Hepatocyte (in vitro differentiated cells): ENCODE results near the gene TMIGD3.

ENCODE experiments used
- EZH2 ChIP-seq: fragments of 200-600 bp; sonication (generic); IDR thresholded peaks from 2 replicates; pipeline ENCODE4 v1.6.1; 2016; ENCODE audit warnings: antibody characterized with exemption, mild to moderate bottlenecking, borderline replicate concordance
- EZH2phosphoT487 ChIP-seq: fragments of 200-600 bp; sonication (generic); IDR thresholded peaks from one replicate; pipeline ENCODE4 v1.6.1; 2018; ENCODE audit warnings: antibody characterized with exemption, mild to moderate bottlenecking, low read depth, moderate library complexity; ENCODE audit not compliant: unreplicated experiment, severe bottlenecking
- TF ChIP-seq, protein P1 (sequence below): fragments of 200-600 bp; sonication (generic); IDR thresholded peaks from 2 replicates; pipeline ENCODE4 v1.5.1; 2016; ENCODE audit warnings: antibody characterized with exemption, mild to moderate bottlenecking; ENCODE audit not compliant: poor library complexity

- TF ChIP-seq, protein P1, sequence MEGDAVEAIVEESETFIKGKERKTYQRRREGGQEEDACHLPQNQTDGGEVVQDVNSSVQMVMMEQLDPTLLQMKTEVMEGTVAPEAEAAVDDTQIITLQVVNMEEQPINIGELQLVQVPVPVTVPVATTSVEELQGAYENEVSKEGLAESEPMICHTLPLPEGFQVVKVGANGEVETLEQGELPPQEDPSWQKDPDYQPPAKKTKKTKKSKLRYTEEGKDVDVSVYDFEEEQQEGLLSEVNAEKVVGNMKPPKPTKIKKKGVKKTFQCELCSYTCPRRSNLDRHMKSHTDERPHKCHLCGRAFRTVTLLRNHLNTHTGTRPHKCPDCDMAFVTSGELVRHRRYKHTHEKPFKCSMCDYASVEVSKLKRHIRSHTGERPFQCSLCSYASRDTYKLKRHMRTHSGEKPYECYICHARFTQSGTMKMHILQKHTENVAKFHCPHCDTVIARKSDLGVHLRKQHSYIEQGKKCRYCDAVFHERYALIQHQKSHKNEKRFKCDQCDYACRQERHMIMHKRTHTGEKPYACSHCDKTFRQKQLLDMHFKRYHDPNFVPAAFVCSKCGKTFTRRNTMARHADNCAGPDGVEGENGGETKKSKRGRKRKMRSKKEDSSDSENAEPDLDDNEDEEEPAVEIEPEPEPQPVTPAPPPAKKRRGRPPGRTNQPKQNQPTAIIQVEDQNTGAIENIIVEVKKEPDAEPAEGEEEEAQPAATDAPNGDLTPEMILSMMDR: no peak
- TF ChIP-seq EZH2 (no peak), EZH2phosphoT487 (no peak)
Observed at GRCh38 chr1:111483876-111484275, 19.6 kb downstream of the TMIGD3 start.
